ENCODE measurements around the gene ACOT11.

The ACOT11 gene

GRCh38 chr1:54596756-54597155 lies 48.7 kb downstream of the ACOT11 start:
- TF ChIP-seq CTCF (IDR thresholded peaks at IDR 0.05; ENCODE audit: low read depth, low read length), result no peak
- H3K4me3 ChIP-seq (replicated peaks in 1 of 2; ENCODE audit: low read depth in 2 of 2, low read length in 2 of 2), result no peak overlapping the region
- no peak for DNase-seq (ENCODE audit: low read depth in 2 of 2)

GRCh38 chr1:54597455-54598030 lies 49.5 kb downstream of the ACOT11 start:
- no peak for DNase-seq (ENCODE audit: low read depth in 2 of 2)
- no peak for TF ChIP-seq CTCF (IDR thresholded peaks at IDR 0.05; ENCODE audit: low read depth, low read length)
- no peak overlapping the region for H3K4me3 ChIP-seq (replicated peaks in 1 of 2; ENCODE audit: low read depth in 2 of 2, low read length in 2 of 2)

GRCh38 chr1:54599211-54599823 lies 51.3 kb downstream of the ACOT11 start:
- H3K4me3 ChIP-seq (replicated peaks in 1 of 2; ENCODE audit: low read depth in 2 of 2, low read length in 2 of 2), result no peak overlapping the region
- no peak for DNase-seq (ENCODE audit: low read depth in 2 of 2)
- TF ChIP-seq CTCF (IDR thresholded peaks at IDR 0.05; ENCODE audit: low read depth, low read length), result no peak

- TF ChIP-seq CTCF (IDR thresholded peaks at IDR 0.05; ENCODE audit: low read depth, low read length), result no peak
- no peak for DNase-seq (ENCODE audit: low read depth in 2 of 2)
- no peak overlapping the region for H3K4me3 ChIP-seq (replicated peaks in 1 of 2; ENCODE audit: low read depth in 2 of 2, low read length in 2 of 2)
Observed at GRCh38 chr1:54600947-54601721, 53.1 kb downstream of the ACOT11 start.

GRCh38 chr1:54601730-54602129 lies 53.7 kb downstream of the ACOT11 start:
- DNase-seq (ENCODE audit: low read depth in 2 of 2), result no peak
- H3K4me3 ChIP-seq (replicated peaks in 1 of 2; ENCODE audit: low read depth in 2 of 2, low read length in 2 of 2), result no peak overlapping the region
- TF ChIP-seq CTCF (IDR thresholded peaks at IDR 0.05; ENCODE audit: low read depth, low read length), result no peak

GRCh38 chr1:54602554-54602953 lies 54.5 kb downstream of the ACOT11 start:
- TF ChIP-seq CTCF (IDR thresholded peaks at IDR 0.05; ENCODE audit: low read depth, low read length), result no peak
- no peak for DNase-seq (ENCODE audit: low read depth in 2 of 2)
- no peak overlapping the region for H3K4me3 ChIP-seq (replicated peaks in 1 of 2; ENCODE audit: low read depth in 2 of 2, low read length in 2 of 2)
